Measurements from ENCODE around the gene UNC5B.

Gene UNC5B

DNA sequence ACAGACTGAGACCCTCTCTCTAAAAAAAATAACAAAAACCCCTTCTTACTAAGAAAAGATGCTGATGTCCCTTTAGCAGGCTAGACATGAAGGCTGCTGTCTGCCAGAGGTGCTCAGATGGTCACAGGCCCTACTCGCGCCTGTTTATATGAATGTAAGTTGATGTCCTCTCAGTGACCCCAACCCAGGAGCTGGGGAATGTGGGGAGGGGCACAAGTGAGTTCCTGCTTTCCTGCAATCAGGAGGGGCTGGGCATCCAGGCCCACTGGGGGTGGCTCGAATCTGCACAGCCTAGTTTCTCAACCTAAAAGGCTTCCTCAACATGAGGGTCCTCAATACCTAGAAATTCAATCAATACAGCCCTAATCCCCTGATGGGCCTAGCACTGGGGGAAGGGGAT lies 94.6 kb downstream of the UNC5B start:
- no peak overlapping the region for H3K27ac ChIP-seq
- no peak for TF ChIP-seq POLR2AphosphoS5 (IDR thresholded peaks at IDR 0.05; ENCODE audit: borderline replicate concordance, low read depth, low read length)
- no peak for TF ChIP-seq EZH2 (IDR thresholded peaks at IDR 0.05)
- TF ChIP-seq FOXP2 (optimal IDR thresholded peaks at IDR 0.05; ENCODE audit: control extremely low read depth, extremely low read length, insufficient read depth), result no peak
- no peak overlapping the region for H3K9ac ChIP-seq (ENCODE audit: insufficient read length)
- H3K4me3 ChIP-seq, result no peak overlapping the region
- no peak for DNase-seq (ENCODE audit: low read depth, low spot score)
- H3K36me3 ChIP-seq (ENCODE audit: insufficient read depth, low read length), result no peaks in the 10 kb centered on the region
- H3K9me3 ChIP-seq (ENCODE audit: low read depth, low read length), result no peaks in the 10 kb centered on the region

DNA sequence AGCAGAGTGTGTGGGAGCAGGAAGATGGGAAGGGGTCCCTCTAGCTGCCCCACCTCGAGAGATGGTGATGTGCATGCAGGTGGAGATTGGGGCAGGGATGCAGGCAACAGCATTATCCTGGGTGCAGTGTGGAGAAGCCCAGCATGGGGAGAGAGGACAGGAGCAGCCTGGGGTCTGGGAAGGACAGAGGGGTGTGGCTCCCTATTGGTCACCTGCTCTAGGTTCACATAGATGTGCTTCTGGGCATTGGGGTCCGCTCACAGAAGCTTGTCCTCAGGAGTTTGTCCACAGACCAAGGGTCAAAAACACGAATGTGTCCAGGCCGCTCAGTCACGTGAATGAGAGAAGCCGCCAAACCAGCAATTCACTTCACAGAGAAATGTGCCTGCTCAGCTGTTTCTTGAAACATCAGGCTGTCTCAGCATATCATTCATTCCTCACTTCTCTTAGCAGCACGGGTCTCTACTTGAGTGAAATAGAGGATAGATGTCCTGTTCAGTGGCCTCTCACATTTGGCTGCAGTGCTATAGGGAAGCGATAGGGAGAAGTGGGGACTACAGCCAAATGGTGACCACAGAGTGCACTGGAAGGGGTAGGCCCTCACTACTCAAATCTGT lies 95.2 kb downstream of the UNC5B start:
- TF ChIP-seq EZH2 (IDR thresholded peaks at IDR 0.05) (no peak), POLR2AphosphoS5 (IDR thresholded peaks at IDR 0.05; ENCODE audit: borderline replicate concordance, low read depth, low read length) (no peak), FOXP2 (optimal IDR thresholded peaks at IDR 0.05; ENCODE audit: control extremely low read depth, extremely low read length, insufficient read depth) (no peak)
- H3K4me3 ChIP-seq, result no peak overlapping the region

DNA sequence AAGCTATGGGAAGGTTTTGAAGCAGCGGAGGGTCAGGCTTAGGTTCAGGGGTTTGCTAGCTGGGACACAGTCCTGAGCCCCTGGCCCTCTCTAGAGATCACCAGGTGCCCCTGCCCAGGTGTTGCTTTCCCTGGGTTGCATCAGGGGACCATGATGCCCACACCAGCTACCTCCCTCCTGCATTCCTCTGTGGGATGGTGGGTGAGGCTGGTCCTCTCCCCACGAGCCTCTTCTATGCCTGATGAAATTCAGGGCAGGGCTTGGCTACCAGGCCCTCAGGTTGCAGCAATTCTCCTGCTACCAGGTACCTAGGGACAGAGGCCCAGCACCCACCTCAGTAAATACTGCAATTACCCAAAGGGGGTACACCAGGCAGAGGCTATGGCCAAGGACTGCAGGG lies 95.9 kb downstream of the UNC5B start:
- Histone ChIP-seq H3K27ac (no peak overlapping the region), H3K9ac (ENCODE audit: insufficient read length) (no peak overlapping the region)
- TF ChIP-seq POLR2AphosphoS5 (IDR thresholded peaks at IDR 0.05; ENCODE audit: borderline replicate concordance, low read depth, low read length) (no peak), EZH2 (IDR thresholded peaks at IDR 0.05) (no peak), FOXP2 (optimal IDR thresholded peaks at IDR 0.05; ENCODE audit: control extremely low read depth, extremely low read length, insufficient read depth) (no peak)

More for the DNA sequence above, 95.2 kb downstream of the UNC5B start:
- H3K36me3 ChIP-seq (ENCODE audit: insufficient read depth, low read length), result no peaks in the 10 kb centered on the region
- no peak for DNase-seq (ENCODE audit: low read depth, low spot score)
- H3K9me3 ChIP-seq (ENCODE audit: low read depth, low read length), result no peaks in the 10 kb centered on the region
- no peak overlapping the region for H3K27ac ChIP-seq
- H3K9ac ChIP-seq (ENCODE audit: insufficient read length), result no peak overlapping the region

GRCh38 chr10:71308985-71309384 lies 96.6 kb downstream of the UNC5B start:
- Histone ChIP-seq H3K9ac (ENCODE audit: insufficient read length) (no peak overlapping the region), H3K36me3 (ENCODE audit: insufficient read depth, low read length) (no peaks in the 10 kb centered on the region), H3K27ac (no peak overlapping the region), H3K9me3 (ENCODE audit: low read depth, low read length) (no peaks in the 10 kb centered on the region), H3K4me3 (no peak overlapping the region)
- TF ChIP-seq FOXP2 (optimal IDR thresholded peaks at IDR 0.05; ENCODE audit: control extremely low read depth, extremely low read length, insufficient read depth) (no peak), POLR2AphosphoS5 (IDR thresholded peaks at IDR 0.05; ENCODE audit: borderline replicate concordance, low read depth, low read length) (no peak), EZH2 (IDR thresholded peaks at IDR 0.05) (no peak)
- DNase-seq (ENCODE audit: low read depth, low spot score), result no peak

More for the DNA sequence above, 95.9 kb downstream of the UNC5B start:
- Histone ChIP-seq H3K4me3 (no peak overlapping the region), H3K36me3 (ENCODE audit: insufficient read depth, low read length) (no peaks in the 10 kb centered on the region), H3K9me3 (ENCODE audit: low read depth, low read length) (no peaks in the 10 kb centered on the region)
- no peak for DNase-seq (ENCODE audit: low read depth, low spot score)

- H3K27ac ChIP-seq, result no peak overlapping the region
- no peak for DNase-seq (ENCODE audit: low read depth, low spot score)
- H3K9me3 ChIP-seq (ENCODE audit: low read depth, low read length), result no peaks in the 10 kb centered on the region
- H3K4me3 ChIP-seq, result no peak overlapping the region
- TF ChIP-seq POLR2AphosphoS5 (IDR thresholded peaks at IDR 0.05; ENCODE audit: borderline replicate concordance, low read depth, low read length), result no peak
- no peak for TF ChIP-seq FOXP2 (optimal IDR thresholded peaks at IDR 0.05; ENCODE audit: control extremely low read depth, extremely low read length, insufficient read depth)
- no peak for TF ChIP-seq EZH2 (IDR thresholded peaks at IDR 0.05)
- H3K36me3 ChIP-seq (ENCODE audit: insufficient read depth, low read length), result no peaks in the 10 kb centered on the region
- H3K9ac ChIP-seq (ENCODE audit: insufficient read length), result no peak overlapping the region
These were observed 97.5 kb downstream of the UNC5B start for GRCh38 chr10:71309919-71310318.

DNA sequence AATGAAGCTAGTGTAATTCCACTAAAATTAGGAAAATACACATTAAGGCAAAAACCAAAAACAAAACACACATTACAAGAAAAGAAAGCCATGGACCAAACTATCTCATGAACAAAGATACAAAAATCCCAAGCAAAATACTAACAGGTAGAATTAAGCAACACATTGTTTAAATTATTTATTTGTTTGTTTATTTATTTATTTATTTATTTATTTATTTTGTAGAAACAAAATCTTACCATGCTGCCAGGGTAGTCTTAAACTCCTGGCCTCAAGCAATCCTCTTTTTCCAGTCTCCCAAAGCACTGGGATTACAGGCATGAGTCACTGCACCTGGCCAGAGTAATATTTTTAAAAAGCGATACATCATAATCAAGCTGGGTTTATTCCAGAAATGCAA lies 99.8 kb downstream of the UNC5B start:
- Histone ChIP-seq H3K9me3 (ENCODE audit: low read depth, low read length) (no peaks in the 10 kb centered on the region), H3K9ac (ENCODE audit: insufficient read length) (no peak overlapping the region), H3K4me3 (no peak overlapping the region), H3K36me3 (ENCODE audit: insufficient read depth, low read length) (no peaks in the 10 kb centered on the region), H3K27ac (no peak overlapping the region)
- no peak for DNase-seq (ENCODE audit: low read depth, low spot score)
- TF ChIP-seq POLR2AphosphoS5 (IDR thresholded peaks at IDR 0.05; ENCODE audit: borderline replicate concordance, low read depth, low read length), result no peak
- no peak for TF ChIP-seq EZH2 (IDR thresholded peaks at IDR 0.05)
- no peak for TF ChIP-seq FOXP2 (optimal IDR thresholded peaks at IDR 0.05; ENCODE audit: control extremely low read depth, extremely low read length, insufficient read depth)

DNA sequence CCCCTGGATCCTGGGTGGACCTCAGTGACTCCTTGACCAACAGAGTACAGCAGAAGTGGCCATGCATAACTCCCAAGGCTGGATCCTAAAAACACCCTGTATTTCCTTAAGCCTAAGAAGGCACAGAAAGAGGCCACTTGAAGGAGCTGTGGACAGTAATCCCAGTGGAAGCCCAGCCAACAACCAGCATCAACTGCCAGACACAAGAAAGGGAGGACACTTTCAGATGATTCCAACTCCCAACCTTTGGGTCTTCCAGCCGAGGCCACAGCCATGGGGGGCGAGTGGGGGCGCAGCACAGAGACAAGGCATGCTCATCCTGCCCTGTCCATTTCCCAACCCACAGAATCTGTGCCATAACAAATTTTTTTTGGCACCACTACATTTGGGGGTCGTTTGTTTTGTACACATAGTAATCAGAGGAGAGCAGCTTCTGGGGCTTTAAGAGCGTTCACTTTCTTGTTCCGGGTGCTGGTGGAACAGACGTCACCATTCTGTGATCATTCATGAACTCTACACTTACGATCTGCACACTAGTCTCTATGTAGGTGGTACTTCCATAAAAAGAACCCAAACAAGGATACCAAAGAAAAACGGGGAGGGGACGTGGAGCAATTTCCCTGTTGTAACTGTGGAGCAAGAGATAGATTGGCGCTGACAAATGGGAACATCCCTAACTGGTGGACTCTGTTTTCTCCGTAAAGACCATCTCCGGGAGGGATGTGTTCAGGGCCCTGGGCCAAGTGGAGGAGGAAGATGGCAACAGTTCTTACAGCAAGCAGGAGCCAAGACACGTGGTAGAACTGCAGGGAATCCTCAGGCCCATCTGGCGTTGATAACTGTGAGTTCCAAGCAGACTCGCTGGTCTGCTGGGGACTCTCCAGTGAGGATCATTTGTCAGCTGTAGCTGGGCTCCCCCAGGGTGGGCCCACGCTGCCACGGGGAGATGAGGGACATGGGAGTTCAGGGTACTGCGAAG lies 100.7 kb downstream of the UNC5B start:
- H3K9ac ChIP-seq (ENCODE audit: insufficient read length), result no peak overlapping the region
- TF ChIP-seq POLR2AphosphoS5 (IDR thresholded peaks at IDR 0.05; ENCODE audit: borderline replicate concordance, low read depth, low read length) (no peak), EZH2 (IDR thresholded peaks at IDR 0.05) (no peak), FOXP2 (optimal IDR thresholded peaks at IDR 0.05; ENCODE audit: control extremely low read depth, extremely low read length, insufficient read depth) (no peak)
- H3K36me3 ChIP-seq (ENCODE audit: insufficient read depth, low read length), result no peaks in the 10 kb centered on the region
- no peak for DNase-seq (ENCODE audit: low read depth, low spot score)
- H3K4me3 ChIP-seq, result no peak overlapping the region
- H3K27ac ChIP-seq, result no peak overlapping the region
- H3K9me3 ChIP-seq (ENCODE audit: low read depth, low read length), result no peaks in the 10 kb centered on the region

- Histone ChIP-seq H3K9me3 (ENCODE audit: low read depth, low read length) (no peaks in the 10 kb centered on the region), H3K27ac (no peak overlapping the region), H3K9ac (ENCODE audit: insufficient read length) (no peak overlapping the region), H3K4me3 (peak overlapping the region; percentile 38; the same call in 1 of the 2 replicates), H3K36me3 (ENCODE audit: insufficient read depth, low read length) (no peaks in the 10 kb centered on the region)
- no peak for TF ChIP-seq POLR2AphosphoS5 (IDR thresholded peaks at IDR 0.05; ENCODE audit: borderline replicate concordance, low read depth, low read length)
- no peak for TF ChIP-seq FOXP2 (optimal IDR thresholded peaks at IDR 0.05; ENCODE audit: control extremely low read depth, extremely low read length, insufficient read depth)
- TF ChIP-seq EZH2 (IDR thresholded peaks at IDR 0.05), result no peak
- no peak for DNase-seq (ENCODE audit: low read depth, low spot score)
These were observed 101.8 kb downstream of the UNC5B start for GRCh38 chr10:71314028-71314693.
